HepG2 (cell line): ENCODE data around the gene SMDT1. TPM values are rescaled to one million over a fixed set of nuclear protein-coding genes. Genes with fewer than 3 reads are reported as not detected.

Experiments used
- ARID2 ChIP-seq: sonication (generic); formaldehyde crosslinking; IDR thresholded peaks from 2 replicates; pipeline ENCODE4 v1.8.1; 2022; ENCODE audit warnings: mild to moderate bottlenecking, missing genetic modification reagents, borderline replicate concordance
- ARID4A ChIP-seq: sonication (generic); formaldehyde crosslinking; IDR thresholded peaks from 2 replicates; pipeline ENCODE4 v1.5.0; 2020; ENCODE audit warnings: mild to moderate bottlenecking, missing genetic modification reagents, borderline replicate concordance
- CERS6 ChIP-seq: sonication (generic); formaldehyde crosslinking; IDR thresholded peaks from 2 replicates; pipeline ENCODE4 v1.5.0; 2020; ENCODE audit warnings: missing genetic modification reagents
- DNMT1 ChIP-seq: sonication (generic); formaldehyde crosslinking; IDR thresholded peaks from 2 replicates; pipeline ENCODE4 v1.5.1; 2020; ENCODE audit warnings: mild to moderate bottlenecking, missing genetic modification reagents
- ETS1 ChIP-seq: sonication (generic); formaldehyde crosslinking; IDR thresholded peaks from 2 replicates; pipeline ENCODE4 v1.4.0; 2020; ENCODE audit warnings: missing genetic modification reagents
- MEIS1 ChIP-seq: sonication (generic); formaldehyde crosslinking; IDR thresholded peaks from 2 replicates; pipeline ENCODE4 v1.9.0; 2021; ENCODE audit warnings: mild to moderate bottlenecking, missing genetic modification reagents, moderate library complexity, borderline replicate concordance
- PRPF4 ChIP-seq: fragments of 200-400 bp; formaldehyde crosslinking; IDR thresholded peaks from 2 replicates; pipeline ENCODE4 v1.6.1; 2016; ENCODE audit warnings: low read length, low read depth; ENCODE audit not compliant: poor library complexity, severe bottlenecking
- SIN3B ChIP-seq: fragments of 150-350 bp; IDR thresholded peaks from 2 replicates; pipeline ENCODE4 v1.6.1; 2014; ENCODE audit warnings: low read length
- ZBTB10 ChIP-seq: sonication (generic); formaldehyde crosslinking; IDR thresholded peaks from 2 replicates; pipeline ENCODE4 v1.4.0; 2020; ENCODE audit warnings: missing genetic modification reagents, borderline replicate concordance
- ZNF142 ChIP-seq: sonication (generic); formaldehyde crosslinking; IDR thresholded peaks from 2 replicates; pipeline ENCODE4 v1.4.0; 2020; ENCODE audit warnings: missing genetic modification reagents
- polyA plus RNA-seq, 8 experiments: library from polyadenylated mRNA; depleted of rRNA in 3 of 8; stranded (reverse) in 7 of 8; unstranded in 1 of 8; fragments of >200 nt; fragmentation: Illumina TruSeq in 4 of 8; extraction: Trizol in 4 of 8; gene quantifications; 2 replicates each; pipeline versions ENCODE4 v1.2.1 to v1.2.3, GENCODE V29; 2011 to 2016; ENCODE audit warnings: low read depth in 4 of 8, missing spikeins in 1 of 8, mixed read lengths in 1 of 8; ENCODE audit not compliant: insufficient read depth in 1 of 8
- total RNA-seq, 5 experiments: library from RNA; depleted of rRNA; stranded (reverse); fragments of >200 nt; fragmentation: Illumina TruSeq; extraction: Trizol; gene quantifications; 2 replicates each; pipeline ENCODE4 v1.2.3, GENCODE V29; 2016; ENCODE audit warnings: low read depth in 1 of 5

Gene SMDT1
- total and polyA plus RNA-seq, 2 of the 13 experiments (the other 11 are each of a cell fraction or from before 2014, with no cell fraction given), result 8.3 to 26.6 TPM

GRCh38 chr22:42079319-42080251, at the start of gene SMDT1 (continued):
- TF ChIP-seq ZBTB10, result peak; percentile 74; the same call in 1 of the 2 replicates
- TF ChIP-seq CERS6 (CRISPR knock-in tag), result 0 out of 2 replicates have a peak, but pooled peaks have one; percentile 38
- no peak for TF ChIP-seq SIN3B
- TF ChIP-seq ETS1 (CRISPR knock-in tag), result 0 out of 2 replicates have a peak, but pooled peaks have one; percentile 55
- 0 out of 2 replicates have a peak, but pooled peaks have one; percentile 66 for TF ChIP-seq DNMT1 (CRISPR knock-in tag)
- TF ChIP-seq PRPF4, result no peak
- TF ChIP-seq ARID2, result no peak; the same call in 1 of the 2 replicates
- TF ChIP-seq ZNF142 (CRISPR knock-in tag), result no peak; the same call in 1 of the 2 replicates
- TF ChIP-seq ARID4A, result peak; percentile 91; the same call in 1 of the 2 replicates
- peak; percentile 88 for TF ChIP-seq MEIS1
